Measurements from ENCODE around the gene ANKRD13B.
A peak's percentile ranks its signal among the peaks of the same experiment; 100 is the strongest.

ANKRD13B gene

DNA sequence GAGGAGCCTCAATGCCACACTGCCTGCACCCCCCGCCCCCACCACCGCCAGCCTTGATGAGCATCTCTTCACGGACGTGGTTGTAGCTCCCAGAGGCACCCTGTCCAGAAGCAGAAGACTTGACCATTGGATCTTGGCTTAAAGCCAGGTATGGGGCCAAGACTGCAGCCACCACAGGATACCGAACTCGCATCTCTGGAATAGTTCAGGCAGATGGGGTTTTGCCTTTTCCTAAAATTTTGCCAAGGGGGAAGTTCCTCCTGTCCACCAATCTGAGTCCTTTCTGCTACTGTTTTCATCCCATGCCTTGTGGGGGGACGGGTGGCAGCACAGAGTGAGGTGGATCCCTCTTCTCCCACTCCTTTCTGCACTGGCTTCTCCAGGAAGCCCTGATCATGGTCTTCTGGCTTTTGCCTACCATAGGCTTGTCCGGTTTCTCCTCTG, 28.8 kb downstream of the ANKRD13B start (continued):
- TF ChIP-seq PATZ1 (CRISPR knock-in tag; IDR thresholded peaks at IDR 0.05; ENCODE audit: borderline replicate concordance), result no peak
- no peak for TF ChIP-seq GLIS3 (CRISPR knock-in tag; IDR thresholded peaks at IDR 0.05)
- no peak for TF ChIP-seq ZNF70 (CRISPR knock-in tag; IDR thresholded peaks at IDR 0.05)
- TF ChIP-seq ESRRG (CRISPR knock-in tag; IDR thresholded peaks at IDR 0.05), result no peak

GRCh38 chr17:29622337-29623282, 29.7 kb downstream of the ANKRD13B start, which contains the start of gene CORO6:
Gene CORO6, minus strand, starts transcription at chr17:29622912. Its CDS starts 1,491 bp downstream, at chr17:29621421.
- TF ChIP-seq ZC3H10 (CRISPR knock-in tag; IDR thresholded peaks at IDR 0.05), result no peak
- no peak for TF ChIP-seq BACH2 (CRISPR knock-in tag; IDR thresholded peaks at IDR 0.05; ENCODE audit: borderline replicate concordance)
- TF ChIP-seq OSR1 (CRISPR knock-in tag; IDR thresholded peaks at IDR 0.05), result no peak
- TF ChIP-seq CSRNP3 (CRISPR knock-in tag; IDR thresholded peaks at IDR 0.05), result no peak
- no peak for TF ChIP-seq ZNF8 (CRISPR knock-in tag; IDR thresholded peaks at IDR 0.05)
- TF ChIP-seq ARNTL (CRISPR knock-in tag; IDR thresholded peaks at IDR 0.05; ENCODE audit: borderline replicate concordance, low read depth), result no peak
- TF ChIP-seq RARB (CRISPR knock-in tag; IDR thresholded peaks at IDR 0.05), result no peak
- no peak for TF ChIP-seq ZFP3 (CRISPR knock-in tag; IDR thresholded peaks at IDR 0.05)
- TF ChIP-seq, protein P1, sequence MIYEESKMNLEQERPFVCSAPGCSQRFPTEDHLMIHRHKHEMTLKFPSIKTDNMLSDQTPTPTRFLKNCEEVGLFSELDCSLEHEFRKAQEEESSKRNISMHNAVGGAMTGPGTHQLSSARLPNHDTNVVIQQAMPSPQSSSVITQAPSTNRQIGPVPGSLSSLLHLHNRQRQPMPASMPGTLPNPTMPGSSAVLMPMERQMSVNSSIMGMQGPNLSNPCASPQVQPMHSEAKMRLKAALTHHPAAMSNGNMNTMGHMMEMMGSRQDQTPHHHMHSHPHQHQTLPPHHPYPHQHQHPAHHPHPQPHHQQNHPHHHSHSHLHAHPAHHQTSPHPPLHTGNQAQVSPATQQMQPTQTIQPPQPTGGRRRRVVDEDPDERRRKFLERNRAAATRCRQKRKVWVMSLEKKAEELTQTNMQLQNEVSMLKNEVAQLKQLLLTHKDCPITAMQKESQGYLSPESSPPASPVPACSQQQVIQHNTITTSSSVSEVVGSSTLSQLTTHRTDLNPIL (CRISPR knock-in tag; IDR thresholded peaks at IDR 0.05; ENCODE audit: low read depth), result no peak
- no peak for TF ChIP-seq GLIS3 (CRISPR knock-in tag; IDR thresholded peaks at IDR 0.05)
- no peak for TF ChIP-seq TCF4 (CRISPR knock-in tag; IDR thresholded peaks at IDR 0.05; ENCODE audit: borderline replicate concordance)
- TF ChIP-seq CSDC2 (CRISPR knock-in tag; IDR thresholded peaks at IDR 0.05), result no peak
- TF ChIP-seq, protein P2, sequence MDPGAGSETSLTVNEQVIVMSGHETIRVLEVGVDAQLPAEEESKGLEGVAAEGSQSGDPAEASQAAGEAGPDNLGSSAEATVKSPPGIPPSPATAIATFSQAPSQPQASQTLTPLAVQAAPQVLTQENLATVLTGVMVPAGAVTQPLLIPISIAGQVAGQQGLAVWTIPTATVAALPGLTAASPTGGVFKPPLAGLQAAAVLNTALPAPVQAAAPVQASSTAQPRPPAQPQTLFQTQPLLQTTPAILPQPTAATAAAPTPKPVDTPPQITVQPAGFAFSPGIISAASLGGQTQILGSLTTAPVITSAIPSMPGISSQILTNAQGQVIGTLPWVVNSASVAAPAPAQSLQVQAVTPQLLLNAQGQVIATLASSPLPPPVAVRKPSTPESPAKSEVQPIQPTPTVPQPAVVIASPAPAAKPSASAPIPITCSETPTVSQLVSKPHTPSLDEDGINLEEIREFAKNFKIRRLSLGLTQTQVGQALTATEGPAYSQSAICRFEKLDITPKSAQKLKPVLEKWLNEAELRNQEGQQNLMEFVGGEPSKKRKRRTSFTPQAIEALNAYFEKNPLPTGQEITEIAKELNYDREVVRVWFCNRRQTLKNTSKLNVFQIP (CRISPR knock-in tag; IDR thresholded peaks at IDR 0.05; ENCODE audit: borderline replicate concordance, low read depth), result no peak
- no peak for TF ChIP-seq TOX (CRISPR knock-in tag; IDR thresholded peaks at IDR 0.05; ENCODE audit: borderline replicate concordance)
- peak; percentile 77 for ATAC-seq

DNA sequence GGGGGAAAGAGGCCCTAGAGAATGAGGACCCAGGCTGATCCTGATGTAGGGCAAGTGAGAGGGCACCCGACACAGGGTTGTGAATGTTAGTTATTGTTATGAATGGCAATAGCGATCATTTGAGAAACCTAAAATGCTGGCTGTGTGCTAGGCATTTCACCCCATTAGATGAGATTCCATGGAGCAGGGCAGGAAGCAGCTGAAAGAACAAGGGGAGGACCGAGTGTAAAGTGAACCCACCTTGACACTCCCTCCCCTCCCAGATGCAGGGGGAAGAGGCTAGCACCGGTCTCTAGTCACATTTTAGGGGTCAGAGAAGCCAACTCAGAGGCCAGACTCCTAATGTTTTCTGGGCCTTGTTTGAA, 30.3 kb downstream of the ANKRD13B start:
- TF ChIP-seq ZNF8 (CRISPR knock-in tag; IDR thresholded peaks at IDR 0.05), result no peak
- no peak for TF ChIP-seq GLIS3 (CRISPR knock-in tag; IDR thresholded peaks at IDR 0.05)
- no peak for TF ChIP-seq CSRNP3 (CRISPR knock-in tag; IDR thresholded peaks at IDR 0.05)
- no peak for TF ChIP-seq PPARA (CRISPR knock-in tag; IDR thresholded peaks at IDR 0.05; ENCODE audit: borderline replicate concordance)
- no peak for TF ChIP-seq ZNF70 (CRISPR knock-in tag; IDR thresholded peaks at IDR 0.05)
- TF ChIP-seq, protein P2 (CRISPR knock-in tag; IDR thresholded peaks at IDR 0.05; ENCODE audit: borderline replicate concordance, low read depth), result no peak
- TF ChIP-seq ZFP3 (CRISPR knock-in tag; IDR thresholded peaks at IDR 0.05), result no peak
- peak; percentile 1; the same call in 2 of the 3 replicates for ATAC-seq

Measured in SK-N-SH treated with all-trans-retinoic acid at 6 μM for 48 hours (cell line).